HG03097 (cell line): ENCODE results near the gene OR2T5.
"Not testable (repeated sequence)": the region's sequence is repeated elsewhere in the genome, so short reads cannot be mapped to it uniquely, and the experiment has no call there.

Experiments
- ATAC-seq: cut with Tn5 transposase; IDR thresholded peaks from one replicate; pipeline ENCODE4 v1.9.1; 2021; ENCODE audit not compliant: unreplicated experiment, low FRiP score

The OR2T5 gene

DNA sequence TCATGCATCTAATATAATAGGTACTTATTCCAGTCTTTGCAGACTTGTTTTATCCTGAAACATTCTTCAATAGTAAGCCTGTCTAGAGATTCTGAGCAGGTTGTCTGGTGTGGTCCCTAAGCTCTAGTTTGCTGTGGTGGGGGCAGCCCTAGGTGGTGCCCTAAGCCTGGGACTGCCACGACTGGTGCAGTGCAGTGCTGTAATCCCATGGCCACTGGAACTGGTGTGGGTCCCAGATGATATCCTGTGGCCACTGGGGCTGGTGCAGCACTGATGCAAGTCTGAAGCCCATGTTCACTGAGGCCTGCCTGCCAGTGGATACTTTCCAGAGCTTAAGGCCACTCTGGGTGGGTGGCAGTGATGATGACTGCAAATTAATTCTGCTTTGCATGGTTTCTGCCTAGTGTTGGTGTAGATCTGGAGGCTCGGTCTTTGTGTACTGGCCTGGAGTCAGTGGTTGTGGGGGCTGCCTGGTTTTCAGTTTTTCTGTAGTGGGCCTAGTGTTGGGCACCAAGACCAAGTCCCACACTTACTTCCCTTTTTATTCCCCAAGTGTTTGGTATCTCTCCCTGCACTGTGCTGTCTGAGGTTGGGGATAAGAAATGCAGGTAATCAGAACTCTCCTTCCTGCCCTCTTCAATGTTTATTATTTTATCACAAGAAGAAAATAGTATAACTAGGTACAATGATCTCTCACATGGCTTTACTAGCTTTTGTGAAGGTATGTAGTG lies 12.1 kb downstream of the OR2T5 start:
- not testable (repeated sequence) for ATAC-seq

DNA sequence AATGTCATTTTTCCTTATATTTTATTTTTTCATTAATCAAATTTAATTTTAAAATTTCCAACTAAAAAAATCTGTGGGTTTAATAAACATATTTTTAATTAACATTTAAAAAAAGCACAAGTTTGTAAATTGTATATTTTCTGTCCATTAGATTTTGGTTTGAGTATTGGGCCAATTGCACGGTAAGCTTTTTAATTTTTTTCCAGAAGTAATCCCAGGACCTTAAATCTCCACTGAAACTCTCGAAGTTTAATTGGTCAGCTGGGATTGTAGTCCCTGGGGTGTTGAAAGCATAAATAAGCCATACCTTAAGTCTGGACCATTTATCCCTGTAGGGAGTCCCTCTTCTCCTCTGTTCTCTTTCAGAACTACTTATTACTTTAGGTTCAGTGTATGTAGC lies 19.4 kb downstream of the OR2T5 start, which contains the start of gene OR2G6:
Gene OR2G6 (plus strand): TSS at position 301 of the 400 bp plus-strand sequence. CDS start 13,574 bp downstream, outside the sequence.
- ATAC-seq: not testable (repeated sequence)

DNA sequence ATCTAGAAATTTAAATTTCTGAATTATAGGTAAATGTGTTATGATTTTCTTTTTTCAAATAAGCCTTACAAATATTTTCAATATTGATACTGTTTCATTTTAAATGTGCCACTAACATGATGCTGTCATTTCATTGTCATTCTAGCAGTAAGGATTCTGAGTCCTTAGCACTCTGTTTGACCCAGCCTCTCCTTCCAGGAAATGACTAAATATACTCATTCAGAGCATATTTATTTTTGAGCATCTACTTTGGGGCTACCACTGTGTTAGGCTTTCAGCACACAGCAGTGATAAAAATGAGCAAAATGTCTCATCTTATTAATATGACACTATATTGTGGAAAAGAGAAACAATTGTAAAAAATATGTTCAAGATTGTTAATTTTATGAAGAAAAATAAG lies 21.8 kb downstream of the OR2T5 start:
- ATAC-seq: not testable (repeated sequence)

DNA sequence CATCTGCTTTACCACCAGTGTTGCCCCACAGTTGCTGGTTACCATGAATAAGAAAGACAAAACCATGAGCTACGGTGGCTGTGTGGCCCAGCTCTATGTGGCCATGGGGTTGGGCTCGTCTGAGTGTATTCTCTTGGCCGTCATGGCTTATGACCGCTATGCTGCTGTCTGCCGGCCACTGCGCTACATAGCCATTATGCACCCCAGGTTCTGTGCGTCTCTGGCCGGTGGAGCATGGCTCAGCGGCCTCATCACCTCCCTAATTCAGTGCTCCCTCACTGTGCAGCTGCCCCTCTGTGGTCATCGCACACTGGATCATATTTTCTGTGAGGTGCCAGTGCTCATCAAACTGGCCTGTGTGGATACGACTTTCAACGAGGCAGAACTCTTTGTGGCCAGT lies 33.5 kb downstream of the OR2T5 start:
- no peak for ATAC-seq

DNA sequence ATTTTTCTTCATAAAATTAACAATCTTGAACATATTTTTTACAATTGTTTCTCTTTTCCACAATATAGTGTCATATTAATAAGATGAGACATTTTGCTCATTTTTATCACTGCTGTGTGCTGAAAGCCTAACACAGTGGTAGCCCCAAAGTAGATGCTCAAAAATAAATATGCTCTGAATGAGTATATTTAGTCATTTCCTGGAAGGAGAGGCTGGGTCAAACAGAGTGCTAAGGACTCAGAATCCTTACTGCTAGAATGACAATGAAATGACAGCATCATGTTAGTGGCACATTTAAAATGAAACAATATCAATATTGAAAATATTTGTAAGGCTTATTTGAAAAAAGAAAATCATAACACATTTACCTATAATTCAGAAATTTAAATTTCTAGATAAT lies 49.1 kb downstream of the OR2T5 start:
- ATAC-seq: not testable (repeated sequence)
